ENCODE data around the gene PSMG2. TPM values are rescaled to one million over a fixed set of nuclear protein-coding genes. Genes with fewer than 3 reads are reported as not detected.

Gene PSMG2, protein sequence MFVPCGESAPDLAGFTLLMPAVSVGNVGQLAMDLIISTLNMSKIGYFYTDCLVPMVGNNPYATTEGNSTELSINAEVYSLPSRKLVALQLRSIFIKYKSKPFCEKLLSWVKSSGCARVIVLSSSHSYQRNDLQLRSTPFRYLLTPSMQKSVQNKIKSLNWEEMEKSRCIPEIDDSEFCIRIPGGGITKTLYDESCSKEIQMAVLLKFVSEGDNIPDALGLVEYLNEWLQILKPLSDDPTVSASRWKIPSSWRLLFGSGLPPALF
- polyA plus RNA-seq (2013), result 91.8 TPM

DNA sequence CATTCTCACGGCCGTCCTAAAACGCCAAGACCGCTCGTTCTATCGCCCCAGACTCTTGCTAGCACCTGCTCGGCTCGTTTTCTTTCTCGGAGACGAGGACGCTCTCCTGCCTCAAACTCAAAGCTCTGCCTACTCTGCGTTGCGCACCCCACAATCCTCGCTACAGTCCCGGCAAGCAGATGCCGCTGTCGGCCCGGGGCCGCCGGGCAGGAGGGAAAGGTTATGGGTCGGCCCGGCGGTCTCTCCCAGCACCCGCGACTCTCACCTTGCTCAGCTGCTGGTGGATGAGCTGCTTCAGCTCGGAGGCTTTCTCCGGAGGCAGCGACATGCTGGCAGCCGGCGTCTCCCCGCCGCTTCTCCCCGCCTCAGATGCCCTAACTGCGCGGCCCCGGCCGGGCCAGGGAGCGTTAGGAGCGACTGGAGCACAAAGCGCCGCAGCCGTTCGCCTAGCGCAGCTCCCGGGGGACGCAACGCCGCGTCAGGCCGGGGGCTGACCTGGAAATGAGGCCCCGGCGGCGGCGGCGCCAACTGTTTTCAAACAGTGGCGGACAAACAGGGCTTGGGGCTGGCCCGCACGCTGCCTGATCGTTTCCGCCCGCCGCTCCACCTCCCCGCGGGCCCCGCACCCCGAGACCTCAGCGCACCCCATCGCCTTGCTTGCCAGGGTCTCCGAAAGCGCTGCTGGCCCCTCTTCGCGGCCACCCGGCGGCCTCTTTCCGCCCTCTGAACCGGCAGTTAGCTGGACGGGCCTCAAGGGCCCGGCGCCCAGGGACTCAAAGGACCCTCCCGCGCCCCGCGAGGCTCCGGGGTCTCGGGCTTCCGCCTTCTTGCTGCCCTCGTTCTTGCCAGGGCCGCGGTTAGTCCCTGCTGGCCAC lies at the start of gene PSMG2, which contains the start of gene CEP76:
Gene PSMG2, plus strand, starts transcription at position 822 of the 875 bp plus-strand sequence. CDS start 66 bp downstream, outside the sequence.
Gene CEP76, minus strand, starts transcription at position 503 of the 875 bp plus-strand sequence. Its CDS starts 175 bp downstream, at position 328.
- WGBS (ENCODE audit: insufficient coverage), result under 1% methylated on average over 81 of the region's 89 CpGs
- Histone ChIP-seq H3K27ac (ENCODE audit: insufficient read depth in 1 of 2, low read depth in 1 of 2, low read length in 2 of 2, poor library complexity in 1 of 2, severe bottlenecking in 2 of 2) (peak within 1 kb of the TSS; percentile 99), H3K36me3 (ENCODE audit: control insufficient read depth in 4 of 4, insufficient read depth in 4 of 4, low read length in 3 of 4) (peaks cover 0 to 23% (median 15%) of the 10 kb centered on the region in 4 experiments), H3K4me1 (ENCODE audit: control extremely low read depth in 1 of 4, control insufficient read depth in 4 of 4, insufficient read depth in 4 of 4, low read length in 3 of 4) (peaks cover 5 to 26% (median 20%) of the 10 kb centered on the region in 4 experiments), H3K27me3 (replicated peaks in 2 of 5; ENCODE audit: control insufficient read depth in 4 of 5, insufficient read depth in 5 of 5, low read length in 4 of 5) (no peaks in the 10 kb centered on the region), H3K4me3 (ENCODE audit: control insufficient read depth in 1 of 7, extremely low read depth in 1 of 7, insufficient read depth in 4 of 7, low read depth in 2 of 7, low read length in 6 of 7) (peak within 1 kb of the TSS; percentile 78 to 100 (median 97)), H3K9me3 (ENCODE audit: control extremely low read depth in 1 of 5, control insufficient read depth in 4 of 5, insufficient read depth in 2 of 5, low read depth in 1 of 5, low read length in 4 of 5) (no peaks in the 10 kb centered on the region)
- DNase-seq, result peak; percentile 90 to 95 (median 92)
- CTCF ChIA-PET, result interaction anchor here (0.5 to 1.5 kb wide), 7 partner anchors 17 to 371 kb away, joined by 3 to 6 read pairs (median 3); no protein-coding TSS in a partner anchor
- POLR2A ChIA-PET, result interaction anchor here (0.6 to 0.7 kb wide), 4 partner anchors 23 to 325 kb away, joined by 3 to 4 read pairs (median 3); no protein-coding TSS in a partner anchor

DNA sequence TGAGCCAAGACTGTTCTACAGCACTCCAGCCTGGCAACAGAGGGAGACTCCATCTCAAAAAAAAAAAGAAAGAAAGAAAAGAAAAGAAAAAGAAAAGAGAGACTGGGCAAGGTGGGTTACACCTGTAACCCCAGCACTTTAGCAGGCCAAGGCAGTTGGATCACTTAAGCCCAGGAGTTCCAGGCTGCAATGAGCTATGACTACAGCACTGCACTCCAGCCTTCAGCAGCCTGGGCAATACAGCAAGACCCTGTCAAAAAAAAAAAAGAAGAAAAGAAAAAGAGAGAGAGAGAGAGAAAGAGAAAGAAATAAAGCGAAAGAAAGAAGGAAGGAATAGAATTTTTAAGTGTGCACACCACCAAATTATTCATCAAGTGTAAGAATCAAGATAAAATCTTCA lies 47.9 kb upstream of the PSMG2 start:
- Histone ChIP-seq H3K9me3 (ENCODE audit: control extremely low read depth in 1 of 5, control insufficient read depth in 4 of 5, insufficient read depth in 2 of 5, low read depth in 1 of 5, low read length in 4 of 5) (no peaks in the 10 kb centered on the region), H3K4me3 (ENCODE audit: control insufficient read depth in 1 of 7, extremely low read depth in 1 of 7, insufficient read depth in 4 of 7, low read depth in 2 of 7, low read length in 6 of 7) (no peak overlapping the region), H3K36me3 (ENCODE audit: control insufficient read depth in 4 of 4, insufficient read depth in 4 of 4, low read length in 3 of 4) (no peaks in the 10 kb centered on the region), H3K4me1 (ENCODE audit: control extremely low read depth in 1 of 4, control insufficient read depth in 4 of 4, insufficient read depth in 4 of 4, low read length in 3 of 4) (peaks cover 4 to 29% (median 15%) of the 10 kb centered on the region in 4 experiments), H3K27ac (ENCODE audit: insufficient read depth in 1 of 2, low read depth in 1 of 2, low read length in 2 of 2, poor library complexity in 1 of 2, severe bottlenecking in 2 of 2) (no peak overlapping the region), H3K27me3 (replicated peaks in 2 of 5; ENCODE audit: control insufficient read depth in 4 of 5, insufficient read depth in 5 of 5, low read length in 4 of 5) (peaks cover 0 to 2% (median 0%) of the 10 kb centered on the region in 5 experiments)
- no CpG with 5 or more reads among the region's 1 CpG for WGBS (ENCODE audit: insufficient coverage)
- no peak for DNase-seq
- POLR2A ChIA-PET, result no interaction called here
- CTCF ChIA-PET, result interaction anchor here (0.7 kb wide), 1 partner anchor 249 kb away, joined by 3 read pairs; no protein-coding TSS in a partner anchor

DNA sequence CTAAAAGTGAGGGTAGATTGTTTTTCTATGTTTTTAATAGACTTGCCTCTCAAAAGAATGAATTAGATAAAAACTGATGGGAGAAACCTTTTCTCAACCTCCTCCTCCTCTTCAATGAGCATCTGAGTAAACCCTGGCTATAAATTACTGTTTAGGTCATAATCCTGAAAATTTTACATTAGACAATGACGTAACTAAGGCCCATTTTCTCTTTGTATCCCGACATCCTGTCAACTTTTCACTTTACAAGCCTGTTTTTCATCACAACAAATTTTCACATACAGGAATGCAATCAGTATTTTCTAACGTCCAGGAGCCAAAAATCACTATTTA lies 46.3 kb upstream of the PSMG2 start:
- Histone ChIP-seq H3K27ac (ENCODE audit: insufficient read depth in 1 of 2, low read depth in 1 of 2, low read length in 2 of 2, poor library complexity in 1 of 2, severe bottlenecking in 2 of 2) (peak overlapping the region in 1 of 2 experiments; percentile 44), H3K4me1 (ENCODE audit: control extremely low read depth in 1 of 4, control insufficient read depth in 4 of 4, insufficient read depth in 4 of 4, low read length in 3 of 4) (peaks cover 4 to 29% (median 14%) of the 10 kb centered on the region in 4 experiments), H3K36me3 (ENCODE audit: control insufficient read depth in 4 of 4, insufficient read depth in 4 of 4, low read length in 3 of 4) (peaks cover 0 to 3% (median 0%) of the 10 kb centered on the region in 4 experiments), H3K9me3 (ENCODE audit: control extremely low read depth in 1 of 5, control insufficient read depth in 4 of 5, insufficient read depth in 2 of 5, low read depth in 1 of 5, low read length in 4 of 5) (no peaks in the 10 kb centered on the region), H3K27me3 (replicated peaks in 2 of 5; ENCODE audit: control insufficient read depth in 4 of 5, insufficient read depth in 5 of 5, low read length in 4 of 5) (peaks cover 0 to 2% (median 0%) of the 10 kb centered on the region in 5 experiments), H3K4me3 (ENCODE audit: control insufficient read depth in 1 of 7, extremely low read depth in 1 of 7, insufficient read depth in 4 of 7, low read depth in 2 of 7, low read length in 6 of 7) (peak overlapping the region in 6 of 7 experiments; percentile 60 to 82 (median 70))
- ChIA-PET CTCF (no interaction called here), POLR2A (interaction anchor here (0.6 kb wide), 1 partner anchor 32 kb away, joined by 5 read pairs; no protein-coding TSS in a partner anchor)
- WGBS (ENCODE audit: insufficient coverage), result 17% methylated on average over 3 of the region's 3 CpGs
- DNase-seq, result no peak

DNA sequence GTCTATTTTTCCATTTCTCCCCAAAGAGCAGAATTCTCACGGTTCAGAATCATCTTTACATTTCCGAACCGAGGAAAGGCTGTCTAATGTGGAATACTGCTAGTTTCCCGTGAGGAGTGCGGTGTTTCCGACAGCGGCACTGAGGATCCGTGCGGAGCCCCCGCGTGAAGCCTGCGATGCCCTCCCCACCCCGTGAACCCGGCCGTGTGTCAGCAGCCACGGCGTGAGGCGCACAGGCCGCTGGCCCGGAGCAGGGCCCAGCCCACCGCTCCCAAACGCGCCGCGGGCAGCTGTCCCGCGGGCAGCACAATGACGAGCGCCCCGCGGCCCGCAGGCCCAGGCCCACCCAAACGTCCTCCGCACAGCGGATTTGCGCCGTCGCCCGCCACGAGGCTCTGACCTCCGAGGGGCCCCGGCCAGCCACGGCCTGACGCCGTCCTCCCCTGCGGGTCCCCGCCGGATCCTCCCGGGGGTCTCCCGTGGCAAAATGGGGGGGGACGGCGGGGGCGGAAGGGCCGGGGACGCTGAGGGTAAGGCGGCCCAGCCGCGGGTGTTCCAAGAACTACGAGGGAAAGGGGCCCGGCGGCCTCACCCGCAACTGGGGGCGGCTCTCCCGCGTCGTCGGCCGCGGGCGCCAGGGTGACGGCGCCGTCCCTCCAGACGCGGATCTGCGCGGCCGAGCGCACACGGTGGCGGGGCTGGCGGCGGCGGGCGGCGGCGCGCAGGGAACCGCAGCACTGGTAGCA lies 45.7 kb upstream of the PSMG2 start:
- Histone ChIP-seq H3K36me3 (ENCODE audit: control insufficient read depth in 4 of 4, insufficient read depth in 4 of 4, low read length in 3 of 4) (peaks cover 0 to 3% (median 0%) of the 10 kb centered on the region in 4 experiments), H3K27ac (ENCODE audit: insufficient read depth in 1 of 2, low read depth in 1 of 2, low read length in 2 of 2, poor library complexity in 1 of 2, severe bottlenecking in 2 of 2) (peak overlapping the region in 1 of 2 experiments; percentile 44), H3K27me3 (replicated peaks in 2 of 5; ENCODE audit: control insufficient read depth in 4 of 5, insufficient read depth in 5 of 5, low read length in 4 of 5) (peaks cover 0 to 2% (median 0%) of the 10 kb centered on the region in 5 experiments), H3K4me3 (ENCODE audit: control insufficient read depth in 1 of 7, extremely low read depth in 1 of 7, insufficient read depth in 4 of 7, low read depth in 2 of 7, low read length in 6 of 7) (peak overlapping the region; percentile 60 to 82 (median 71)), H3K4me1 (ENCODE audit: control extremely low read depth in 1 of 4, control insufficient read depth in 4 of 4, insufficient read depth in 4 of 4, low read length in 3 of 4) (peaks cover 4 to 29% (median 13%) of the 10 kb centered on the region in 4 experiments), H3K9me3 (ENCODE audit: control extremely low read depth in 1 of 5, control insufficient read depth in 4 of 5, insufficient read depth in 2 of 5, low read depth in 1 of 5, low read length in 4 of 5) (no peaks in the 10 kb centered on the region)
- POLR2A ChIA-PET, result interaction anchor here (0.6 kb wide), 1 partner anchor 33 kb away, joined by 5 read pairs; no protein-coding TSS in a partner anchor
- 1% methylated on average over 67 of the region's 89 CpGs for WGBS (ENCODE audit: insufficient coverage)
- DNase-seq, result peak; percentile 25 to 77 (median 54)
- CTCF ChIA-PET, result no interaction called here

DNA sequence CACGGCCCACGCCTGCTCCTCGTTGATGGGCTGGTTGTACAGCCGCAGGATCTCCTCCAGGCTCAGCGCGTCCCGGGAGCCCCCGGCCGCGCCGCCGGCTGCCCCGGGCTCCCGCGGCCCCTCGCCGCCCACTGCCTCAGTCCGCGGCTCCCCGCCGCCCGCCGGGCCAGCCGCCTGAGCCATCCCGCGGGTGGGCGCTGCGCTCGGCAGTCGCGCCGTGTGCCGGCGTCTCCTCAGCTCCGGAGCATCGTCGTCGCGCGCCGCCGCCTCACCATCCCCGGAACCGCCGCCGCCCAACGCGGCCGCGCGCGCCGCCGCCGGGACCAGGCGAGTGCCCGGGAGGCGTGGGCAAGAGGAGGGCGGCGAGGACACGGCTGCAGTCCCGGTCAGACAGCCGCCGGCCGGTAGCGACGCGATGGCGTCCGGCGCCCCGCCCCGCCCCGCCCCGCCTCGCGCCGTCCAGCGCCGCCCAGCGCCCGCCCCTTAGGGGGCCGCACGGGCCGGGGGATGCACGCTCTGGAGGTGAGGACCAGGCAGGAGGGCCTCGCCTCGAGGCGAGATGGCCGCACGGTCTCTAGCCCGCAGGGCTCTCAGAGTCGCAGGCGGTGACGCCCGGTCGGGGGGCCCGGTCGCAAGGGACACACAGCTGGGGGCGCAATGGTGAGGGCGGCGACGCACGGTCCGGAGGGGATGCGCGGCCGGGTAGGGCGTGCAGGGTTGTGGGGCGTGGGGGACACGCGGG lies 45.0 kb upstream of the PSMG2 start, which contains the start of gene SPIRE1:
Gene SPIRE1, minus strand, starts transcription at position 424 of the 742 bp plus-strand sequence. Its CDS starts 241 bp downstream, at position 183.
- Histone ChIP-seq H3K4me3 (ENCODE audit: control insufficient read depth in 1 of 7, extremely low read depth in 1 of 7, insufficient read depth in 4 of 7, low read depth in 2 of 7, low read length in 6 of 7) (peak within 1 kb of the TSS; percentile 60 to 82 (median 71)), H3K27ac (ENCODE audit: insufficient read depth in 1 of 2, low read depth in 1 of 2, low read length in 2 of 2, poor library complexity in 1 of 2, severe bottlenecking in 2 of 2) (peak within 1 kb of the TSS in 1 of 2 experiments; percentile 44), H3K4me1 (ENCODE audit: control extremely low read depth in 1 of 4, control insufficient read depth in 4 of 4, insufficient read depth in 4 of 4, low read length in 3 of 4) (peaks cover 4 to 27% (median 12%) of the 10 kb centered on the region in 4 experiments), H3K27me3 (replicated peaks in 2 of 5; ENCODE audit: control insufficient read depth in 4 of 5, insufficient read depth in 5 of 5, low read length in 4 of 5) (peaks cover 0 to 2% (median 0%) of the 10 kb centered on the region in 5 experiments), H3K9me3 (ENCODE audit: control extremely low read depth in 1 of 5, control insufficient read depth in 4 of 5, insufficient read depth in 2 of 5, low read depth in 1 of 5, low read length in 4 of 5) (no peaks in the 10 kb centered on the region), H3K36me3 (ENCODE audit: control insufficient read depth in 4 of 4, insufficient read depth in 4 of 4, low read length in 3 of 4) (peaks cover 0 to 3% (median 0%) of the 10 kb centered on the region in 4 experiments)
- 0% methylated on average over 93 of the region's 112 CpGs for WGBS (ENCODE audit: insufficient coverage)
- ChIA-PET POLR2A (no interaction called here), CTCF (interaction anchor here (1.1 to 9.1 kb wide), 4 partner anchors 118 to 265 kb away, joined by 3 to 111 read pairs (median 24); no protein-coding TSS in a partner anchor)
- peak; percentile 18 to 62 (median 45) for DNase-seq

Measured in common myeloid progenitor, CD34-positive (primary cell).